CD8-positive, alpha-beta memory T cell (primary cell): ENCODE results near the gene FGF10. TPM values are rescaled to one million over a fixed set of nuclear protein-coding genes. Genes with fewer than 3 reads are reported as not detected.

Experiments
- CTCF ChIA-PET: fragments of 350-600 bp; sonication (Branson Sonifier 250); formaldehyde crosslinking; loops from one replicate; lab custom pipeline; 2021; ENCODE audit warnings: antibody characterized with exemption; lab: Charles Lee
- POLR2A ChIA-PET: fragments of 350-600 bp; sonication (Branson Sonifier 250); formaldehyde crosslinking; loops from one replicate; lab custom pipeline; 2021; ENCODE audit warnings: antibody characterized with exemption; lab: Charles Lee
- DNase-seq, 5 donors: peaks; one replicate each; pipeline versions ENCODE4 v3.0.0 to v3.0.0-alpha.2; 2020 to 2022; ENCODE audit warnings: mixed read lengths in 1 of 5
- H3K27ac ChIP-seq: one replicate; pipeline ENCODE4 v1.7.0; 2013; ENCODE audit warnings: low read depth, mild to moderate bottlenecking, low read length, moderate library complexity
- H3K27me3 ChIP-seq: 2 replicates; pipeline ENCODE4 v1.7.0; 2013; ENCODE audit warnings: low read length, mild to moderate bottlenecking; ENCODE audit not compliant: insufficient read depth, poor library complexity, severe bottlenecking
- H3K36me3 ChIP-seq: 2 replicates; pipeline ENCODE4 v1.7.0; 2013; ENCODE audit warnings: mild to moderate bottlenecking, low read length, moderate library complexity; ENCODE audit not compliant: insufficient read depth
- H3K4me1 ChIP-seq: 2 replicates; pipeline ENCODE4 v1.7.0; 2013; ENCODE audit warnings: mild to moderate bottlenecking, low read length, moderate library complexity; ENCODE audit not compliant: insufficient read depth
- H3K4me3 ChIP-seq: 2 replicates; pipeline ENCODE4 v1.7.0; 2013; ENCODE audit warnings: mild to moderate bottlenecking, low read length
- H3K9me3 ChIP-seq: 2 replicates; pipeline ENCODE4 v1.7.0; 2013; ENCODE audit warnings: mild to moderate bottlenecking, low read length
- H3K27ac Mint-ChIP-seq, 8 donors: one replicate each; pipeline ENCODE4 v1.8.0; 2020 to 2021; ENCODE audit warnings: mixed read lengths in 8 of 8, mild to moderate bottlenecking in 6 of 8, inconsistent platforms in 3 of 8, moderate library complexity in 3 of 8
- H3K27me3 Mint-ChIP-seq, 2 donors: one replicate each; pipeline ENCODE4 v1.8.0; 2020 to 2021; ENCODE audit warnings: mixed read lengths in 2 of 2, mild to moderate bottlenecking in 1 of 2, moderate library complexity in 1 of 2
- H3K36me3 Mint-ChIP-seq, 3 donors: one replicate each; pipeline ENCODE4 v1.8.0; 2020 to 2021; ENCODE audit warnings: mixed read lengths in 3 of 3, inconsistent platforms in 1 of 3, mild to moderate bottlenecking in 1 of 3
- H3K4me1 Mint-ChIP-seq, 3 donors: one replicate each; pipeline ENCODE4 v1.8.0; 2020 to 2021; ENCODE audit warnings: mixed read lengths in 3 of 3, inconsistent platforms in 1 of 3, mild to moderate bottlenecking in 1 of 3
- H3K4me3 Mint-ChIP-seq, 7 donors: one replicate each; pipeline ENCODE4 v1.8.0; 2020 to 2021; ENCODE audit warnings: mixed read lengths in 7 of 7, mild to moderate bottlenecking in 6 of 7, moderate library complexity in 4 of 7, inconsistent platforms in 2 of 7
- H3K9me3 Mint-ChIP-seq, 5 donors: one replicate each; pipeline ENCODE4 v1.8.0; 2020 to 2022; ENCODE audit warnings: mixed read lengths in 5 of 5, mild to moderate bottlenecking in 3 of 5, moderate library complexity in 2 of 5, inconsistent platforms in 1 of 5
- polyA plus RNA-seq: library from polyadenylated mRNA; unstranded; fragments of 300-500 nt; fragmentation: Illumina TruSeq; gene quantifications from one replicate; pipeline ENCODE4 v1.2.3, GENCODE V29; 2021
- total RNA-seq, 2 experiments: library from RNA; stranded (reverse); gene quantifications; one replicate each; pipeline ENCODE4 v1.2.3, GENCODE V29; 2021

The FGF10 gene
- total and polyA plus RNA-seq, 3 experiments from 2014 or later: not detected

DNA sequence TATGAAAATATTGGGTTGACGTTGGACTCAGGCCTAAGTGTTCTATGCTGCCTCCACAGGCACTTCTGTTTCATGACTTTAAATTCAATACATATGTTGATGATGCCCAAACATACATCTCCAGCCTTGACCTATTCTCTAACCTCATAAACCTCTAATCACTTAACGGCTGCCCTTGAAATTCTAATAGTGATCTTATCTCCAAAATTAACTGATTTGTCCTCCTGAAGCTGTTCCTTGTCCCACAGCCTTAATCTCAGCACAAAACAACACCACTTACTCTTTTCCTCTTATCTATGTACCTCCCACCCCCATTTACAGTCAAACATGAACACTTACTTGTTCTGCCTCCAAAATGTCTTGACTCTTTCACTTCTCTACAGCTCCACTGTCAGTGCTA is 43.3 kb downstream of the FGF10 start:
- Mint-ChIP-seq H3K27me3 (peaks cover 0 to 2% of the 10 kb centered on the region in 2 donors), H3K36me3 (no peaks in the 10 kb centered on the region), H3K4me1 (no peaks in the 10 kb centered on the region), H3K27ac (no peak overlapping the region), H3K4me3 (no peak overlapping the region), H3K9me3 (peaks cover 7 to 12% (median 9%) of the 10 kb centered on the region in 5 donors)
- Histone ChIP-seq H3K4me1 (no peaks in the 10 kb centered on the region), H3K27ac (no peak overlapping the region), H3K9me3 (no peaks in the 10 kb centered on the region), H3K4me3 (no peak overlapping the region), H3K27me3 (no peaks in the 10 kb centered on the region), H3K36me3 (no peaks in the 10 kb centered on the region)
- no peak for DNase-seq
- ChIA-PET CTCF (no interaction called here), POLR2A (no interaction called here)

- POLR2A ChIA-PET: no interaction called here
- Mint-ChIP-seq H3K9me3 (peaks cover 1 to 7% (median 2%) of the 10 kb centered on the region in 5 donors), H3K36me3 (no peaks in the 10 kb centered on the region), H3K27me3 (no peaks in the 10 kb centered on the region), H3K4me1 (no peaks in the 10 kb centered on the region), H3K27ac (no peak overlapping the region), H3K4me3 (no peak overlapping the region)
- H3K4me3 ChIP-seq: no peak overlapping the region
- no peak overlapping the region for H3K27ac ChIP-seq
- no peak for DNase-seq
- H3K9me3 ChIP-seq: no peaks in the 10 kb centered on the region
- H3K4me1 ChIP-seq: no peaks in the 10 kb centered on the region
- CTCF ChIA-PET: no interaction called here
- H3K36me3 ChIP-seq: no peaks in the 10 kb centered on the region
- no peaks in the 10 kb centered on the region for H3K27me3 ChIP-seq
Measured at GRCh38 chr5:44336708-44337107, 52.5 kb downstream of the FGF10 start.

DNA sequence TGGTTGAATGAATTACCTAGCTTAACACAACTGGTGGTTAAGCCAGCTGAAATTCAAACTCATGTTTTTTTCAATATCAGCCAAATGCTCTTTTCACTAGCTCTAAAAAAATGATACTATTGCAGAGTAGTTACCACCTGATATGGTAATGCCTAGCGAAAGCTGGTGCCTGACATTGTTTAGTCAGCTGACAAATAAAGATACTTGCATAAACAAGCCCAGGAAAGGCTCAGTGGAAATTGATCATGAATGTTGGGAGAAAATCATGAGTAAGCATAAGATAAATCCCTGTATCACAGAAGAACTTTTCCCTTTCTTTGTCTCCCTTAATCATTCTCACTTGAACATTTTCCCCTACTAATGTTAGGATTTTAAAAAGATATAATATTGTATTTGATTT is 54.6 kb downstream of the FGF10 start:
- CTCF ChIA-PET: no interaction called here
- no peak overlapping the region for H3K27ac Mint-ChIP-seq
- H3K9me3 ChIP-seq: no peaks in the 10 kb centered on the region
- no peak for DNase-seq
- POLR2A ChIA-PET: no interaction called here
- no peaks in the 10 kb centered on the region for H3K4me1 Mint-ChIP-seq
- no peak overlapping the region for H3K4me3 ChIP-seq
- peaks cover 0 to 4% (median 1%) of the 10 kb centered on the region in 5 donors for H3K9me3 Mint-ChIP-seq
- no peaks in the 10 kb centered on the region for H3K27me3 ChIP-seq
- no peaks in the 10 kb centered on the region for H3K36me3 ChIP-seq
- H3K4me1 ChIP-seq: no peaks in the 10 kb centered on the region
- no peaks in the 10 kb centered on the region for H3K27me3 Mint-ChIP-seq
- H3K27ac ChIP-seq: no peak overlapping the region
- H3K36me3 Mint-ChIP-seq: no peaks in the 10 kb centered on the region
- no peak overlapping the region for H3K4me3 Mint-ChIP-seq

DNA sequence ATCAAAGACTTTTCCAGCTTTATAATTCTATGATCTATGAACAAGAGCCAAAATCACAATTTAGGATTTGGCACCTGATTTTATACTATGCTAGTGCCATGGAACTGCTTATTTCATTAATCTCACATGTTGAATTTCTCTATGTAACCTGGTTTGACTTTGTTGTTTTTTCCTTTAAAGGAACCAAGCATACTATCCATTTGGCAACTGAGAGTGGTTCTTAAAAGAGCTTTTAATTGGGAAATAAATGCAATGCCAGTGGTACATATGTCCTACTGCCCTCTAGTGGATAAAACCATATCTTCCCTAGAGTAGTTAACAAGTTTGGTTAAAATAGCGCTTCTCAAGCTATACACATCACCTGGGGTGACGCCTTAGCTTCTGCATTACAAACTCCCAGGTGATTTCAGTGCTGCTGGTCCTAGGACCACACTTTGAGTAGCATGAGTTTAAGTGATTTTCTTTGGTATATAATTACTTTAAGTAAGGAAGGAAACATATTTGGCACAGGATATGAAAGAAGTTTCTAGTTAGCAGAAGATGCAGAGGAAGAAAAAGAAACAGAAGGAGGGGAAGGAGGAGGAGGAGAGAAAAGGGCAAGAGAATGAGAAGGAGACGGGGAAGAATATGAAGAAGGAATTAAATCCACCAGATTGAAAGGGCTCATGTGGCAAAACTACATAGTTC is 56.8 kb downstream of the FGF10 start:
- H3K27me3 ChIP-seq: no peaks in the 10 kb centered on the region
- no peak overlapping the region for H3K4me3 ChIP-seq
- H3K27ac Mint-ChIP-seq: no peak overlapping the region
- ChIA-PET CTCF (no interaction called here), POLR2A (no interaction called here)
- no peaks in the 10 kb centered on the region for H3K36me3 ChIP-seq
- H3K36me3 Mint-ChIP-seq: no peaks in the 10 kb centered on the region
- no peaks in the 10 kb centered on the region for H3K4me1 ChIP-seq
- H3K27ac ChIP-seq: no peak overlapping the region
- no peaks in the 10 kb centered on the region for H3K27me3 Mint-ChIP-seq
- H3K9me3 Mint-ChIP-seq: peaks cover 0 to 6% (median 3%) of the 10 kb centered on the region in 5 donors
- H3K4me3 Mint-ChIP-seq: no peak overlapping the region
- H3K4me1 Mint-ChIP-seq: no peaks in the 10 kb centered on the region
- DNase-seq: no peak
- H3K9me3 ChIP-seq: no peaks in the 10 kb centered on the region

DNA sequence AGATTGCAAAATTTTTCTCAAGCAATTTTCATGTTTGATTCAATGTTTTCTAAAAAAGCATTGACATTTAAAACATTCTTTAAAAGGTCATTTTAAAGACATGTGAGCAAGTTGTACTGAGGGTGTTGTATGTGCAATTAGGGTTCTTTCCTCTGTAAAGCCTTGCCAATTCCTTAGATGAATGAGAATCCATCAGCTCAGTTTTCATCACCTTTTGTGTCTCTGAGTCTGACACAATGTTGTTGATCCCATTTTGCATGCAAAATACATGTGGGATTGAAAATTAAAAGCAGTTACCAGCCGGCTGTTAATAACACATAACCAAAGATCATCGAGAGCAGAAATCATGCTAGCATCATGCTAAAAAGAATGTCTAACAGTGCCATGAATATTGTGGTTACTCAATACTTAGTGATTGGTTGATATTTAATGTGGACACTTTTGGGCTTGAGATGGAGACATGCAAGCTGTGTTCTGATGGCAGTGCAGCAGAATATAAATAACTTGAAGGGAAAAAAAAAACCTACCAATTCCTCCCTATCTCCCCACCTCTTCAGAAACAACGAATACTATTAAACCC is 57.7 kb downstream of the FGF10 start:
- CTCF ChIA-PET: no interaction called here
- POLR2A ChIA-PET: no interaction called here
- H3K36me3 ChIP-seq: no peaks in the 10 kb centered on the region
- no peaks in the 10 kb centered on the region for H3K27me3 ChIP-seq
- no peak overlapping the region for H3K4me3 ChIP-seq
- Mint-ChIP-seq H3K27me3 (no peaks in the 10 kb centered on the region), H3K27ac (no peak overlapping the region), H3K4me3 (no peak overlapping the region), H3K4me1 (no peaks in the 10 kb centered on the region), H3K9me3 (peaks cover under 1 to 6% (median 3%) of the 10 kb centered on the region in 5 donors), H3K36me3 (no peaks in the 10 kb centered on the region)
- no peak overlapping the region for H3K27ac ChIP-seq
- no peaks in the 10 kb centered on the region for H3K9me3 ChIP-seq
- no peak for DNase-seq
- H3K4me1 ChIP-seq: no peaks in the 10 kb centered on the region

DNA sequence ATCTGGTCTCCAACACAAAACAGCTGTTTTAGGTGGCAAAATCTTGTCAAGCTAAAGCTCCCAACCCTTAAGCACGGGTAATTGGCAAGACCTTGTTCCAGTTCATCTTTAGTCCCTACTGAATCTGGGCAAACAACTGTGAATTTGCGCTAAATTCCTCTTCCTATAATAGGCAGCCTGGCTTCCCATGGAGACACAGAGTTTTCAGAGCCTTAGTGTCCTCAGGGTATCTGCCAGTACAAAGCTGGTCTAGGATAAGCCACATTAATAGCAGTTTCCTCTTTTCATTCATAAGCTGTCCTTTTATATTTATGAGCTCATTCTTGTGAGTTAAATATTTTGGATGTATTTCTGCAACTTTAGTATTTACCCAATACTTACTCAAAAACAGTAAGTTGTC is 59.5 kb downstream of the FGF10 start:
- POLR2A ChIA-PET: no interaction called here
- Histone ChIP-seq H3K27me3 (no peaks in the 10 kb centered on the region), H3K4me3 (no peak overlapping the region), H3K27ac (no peak overlapping the region), H3K36me3 (no peaks in the 10 kb centered on the region), H3K4me1 (no peaks in the 10 kb centered on the region), H3K9me3 (no peaks in the 10 kb centered on the region)
- DNase-seq: no peak
- Mint-ChIP-seq H3K4me1 (no peaks in the 10 kb centered on the region), H3K27ac (no peak overlapping the region), H3K36me3 (no peaks in the 10 kb centered on the region), H3K9me3 (peaks cover 6 to 10% (median 8%) of the 10 kb centered on the region in 5 donors), H3K27me3 (no peaks in the 10 kb centered on the region), H3K4me3 (no peak overlapping the region)
- CTCF ChIA-PET: no interaction called here

DNA sequence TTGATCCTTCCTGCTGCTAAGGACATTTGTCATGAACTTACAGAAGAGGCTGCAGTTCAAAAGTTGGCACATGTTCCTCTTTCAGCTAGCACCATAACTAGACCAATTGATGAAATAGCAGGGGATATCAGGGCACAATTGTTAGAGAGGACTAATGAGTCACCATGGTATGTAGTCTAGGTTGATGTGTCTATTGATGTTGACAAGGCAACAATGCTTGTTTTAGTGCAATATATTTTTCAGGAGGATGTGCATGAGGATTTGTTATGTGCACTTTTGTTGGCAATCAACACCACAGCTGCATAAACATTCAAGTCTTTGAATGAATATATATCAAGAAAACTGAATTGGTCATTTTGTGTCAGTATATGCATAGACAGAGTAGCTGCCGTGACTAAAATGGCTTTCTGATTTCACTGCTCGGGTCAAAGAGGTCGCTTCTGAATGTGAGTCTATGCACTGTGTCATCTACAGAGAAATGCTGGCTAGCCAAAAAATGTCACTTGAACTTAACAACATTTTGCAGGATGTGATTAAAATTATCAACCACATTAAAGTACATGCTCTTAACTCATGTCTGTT is 68.0 kb downstream of the FGF10 start:
- Histone ChIP-seq H3K27me3 (no peaks in the 10 kb centered on the region), H3K27ac (no peak overlapping the region), H3K36me3 (no peaks in the 10 kb centered on the region), H3K9me3 (no peaks in the 10 kb centered on the region), H3K4me1 (no peaks in the 10 kb centered on the region), H3K4me3 (no peak overlapping the region)
- Mint-ChIP-seq H3K27me3 (no peaks in the 10 kb centered on the region), H3K36me3 (no peaks in the 10 kb centered on the region), H3K27ac (no peak overlapping the region), H3K4me1 (no peaks in the 10 kb centered on the region), H3K4me3 (no peak overlapping the region), H3K9me3 (peaks cover under 1 to 22% (median 6%) of the 10 kb centered on the region in 5 donors)
- no peak for DNase-seq
- ChIA-PET POLR2A (no interaction called here), CTCF (no interaction called here)

DNA sequence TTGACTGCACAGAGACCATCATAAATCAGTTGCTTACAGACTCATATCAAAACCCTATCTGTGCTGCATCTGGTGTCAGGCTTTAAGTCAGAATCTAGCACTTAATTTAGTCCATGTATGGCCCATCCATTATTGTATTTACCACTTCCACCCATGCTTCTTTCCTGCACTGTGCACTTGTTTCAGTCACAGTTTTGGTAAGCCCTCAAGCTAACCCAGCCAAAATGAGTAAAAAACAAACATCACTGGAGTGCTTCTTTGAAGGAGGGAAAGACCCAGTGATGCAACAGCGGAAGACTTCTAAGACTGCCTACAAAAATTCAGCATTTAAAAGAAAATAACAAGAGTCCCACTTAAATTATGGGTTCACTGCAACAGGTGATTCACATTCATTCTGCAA is 69.0 kb downstream of the FGF10 start:
- H3K4me1 ChIP-seq: no peaks in the 10 kb centered on the region
- no peaks in the 10 kb centered on the region for H3K36me3 ChIP-seq
- CTCF ChIA-PET: interaction anchor here (0.7 kb wide), 1 partner anchor 833 kb away, joined by 3 read pairs; no protein-coding TSS in a partner anchor
- no peak overlapping the region for H3K4me3 Mint-ChIP-seq
- H3K27ac ChIP-seq: no peak overlapping the region
- H3K27me3 ChIP-seq: no peaks in the 10 kb centered on the region
- no peak overlapping the region for H3K27ac Mint-ChIP-seq
- H3K4me1 Mint-ChIP-seq: no peaks in the 10 kb centered on the region
- H3K4me3 ChIP-seq: no peak overlapping the region
- peaks cover 0 to 17% (median 3%) of the 10 kb centered on the region in 5 donors for H3K9me3 Mint-ChIP-seq
- no peak for DNase-seq
- H3K36me3 Mint-ChIP-seq: no peaks in the 10 kb centered on the region
- H3K9me3 ChIP-seq: no peaks in the 10 kb centered on the region
- POLR2A ChIA-PET: no interaction called here
- no peaks in the 10 kb centered on the region for H3K27me3 Mint-ChIP-seq
